ENCODE measurements around the gene GOLGA6A.
"Not testable (repeated sequence)": the region's sequence is repeated elsewhere in the genome, so short reads cannot be mapped to it uniquely, and the experiment has no call there.

The GOLGA6A gene, protein sequence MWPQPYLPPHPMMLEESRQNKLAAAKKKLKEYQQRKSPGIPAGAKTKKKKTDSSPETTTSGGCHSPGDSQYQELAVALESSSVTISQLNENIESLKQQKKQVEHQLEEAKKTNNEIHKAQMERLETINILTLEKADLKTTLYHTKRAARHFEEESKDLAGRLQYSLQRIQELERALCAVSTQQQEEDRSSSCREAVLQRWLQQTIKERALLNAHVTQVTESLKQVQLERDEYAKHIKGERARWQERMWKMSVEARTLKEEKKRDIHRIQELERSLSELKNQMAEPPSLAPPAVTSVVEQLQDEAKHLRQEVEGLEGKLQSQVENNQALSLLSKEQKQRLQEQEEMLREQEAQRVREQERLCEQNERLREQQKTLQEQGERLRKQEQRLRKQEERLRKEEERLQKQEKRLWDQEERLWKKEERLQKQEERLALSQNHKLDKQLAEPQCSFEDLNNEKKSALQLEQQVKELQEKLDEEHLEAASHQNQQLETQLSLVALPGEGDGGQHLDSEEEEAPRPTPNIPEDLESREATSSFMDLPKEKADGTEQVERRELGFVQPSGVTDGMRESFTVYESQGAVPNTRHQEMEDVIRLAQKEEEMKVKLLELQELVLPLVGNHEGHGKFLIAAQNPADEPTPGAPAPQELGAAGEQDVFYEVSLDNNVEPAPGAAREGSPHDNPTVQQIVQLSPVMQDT

DNA sequence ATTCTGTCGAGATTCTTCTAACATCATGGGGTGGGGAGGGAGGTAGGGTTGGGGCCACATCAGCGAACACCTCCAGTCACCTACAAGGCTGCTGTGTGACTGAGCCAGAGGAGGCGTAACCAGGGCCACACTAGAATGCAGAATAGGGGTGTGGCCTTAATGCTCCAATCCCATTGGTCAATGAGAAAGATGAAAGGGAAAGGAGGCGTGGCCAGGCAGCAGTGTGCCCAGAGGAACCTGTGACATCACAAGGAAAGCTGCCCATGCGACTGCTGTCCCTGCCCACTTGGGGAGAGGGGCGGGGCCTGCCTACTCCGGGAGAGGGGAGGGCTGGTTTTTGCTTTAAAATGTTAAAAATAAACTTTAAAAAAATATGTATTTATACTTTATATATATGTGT is at the start of gene GOLGA6A:
Gene GOLGA6A (minus strand): TSS at position 101 of the 400 bp plus-strand sequence. CDS start 41 bp downstream, at position 60.
- H3K4me1 ChIP-seq (ENCODE audit: control insufficient read depth in 5 of 5, insufficient read depth in 5 of 5, low read length in 5 of 5); H3K27me3 ChIP-seq (ENCODE audit: control insufficient read depth in 5 of 5, insufficient read depth in 4 of 5, low read length in 5 of 5); H3K9me3 ChIP-seq (ENCODE audit: control insufficient read depth in 5 of 5, low read length in 5 of 5); H3K27ac ChIP-seq (ENCODE audit: low read depth, low read length); H3K9ac ChIP-seq (ENCODE audit: low read length in 5 of 5); H3K4me3 ChIP-seq (ENCODE audit: low read depth in 1 of 5, low read length in 5 of 5); H3K36me3 ChIP-seq (ENCODE audit: control insufficient read depth in 5 of 5, insufficient read depth in 5 of 5, low read length in 5 of 5): not testable (repeated sequence)

DNA sequence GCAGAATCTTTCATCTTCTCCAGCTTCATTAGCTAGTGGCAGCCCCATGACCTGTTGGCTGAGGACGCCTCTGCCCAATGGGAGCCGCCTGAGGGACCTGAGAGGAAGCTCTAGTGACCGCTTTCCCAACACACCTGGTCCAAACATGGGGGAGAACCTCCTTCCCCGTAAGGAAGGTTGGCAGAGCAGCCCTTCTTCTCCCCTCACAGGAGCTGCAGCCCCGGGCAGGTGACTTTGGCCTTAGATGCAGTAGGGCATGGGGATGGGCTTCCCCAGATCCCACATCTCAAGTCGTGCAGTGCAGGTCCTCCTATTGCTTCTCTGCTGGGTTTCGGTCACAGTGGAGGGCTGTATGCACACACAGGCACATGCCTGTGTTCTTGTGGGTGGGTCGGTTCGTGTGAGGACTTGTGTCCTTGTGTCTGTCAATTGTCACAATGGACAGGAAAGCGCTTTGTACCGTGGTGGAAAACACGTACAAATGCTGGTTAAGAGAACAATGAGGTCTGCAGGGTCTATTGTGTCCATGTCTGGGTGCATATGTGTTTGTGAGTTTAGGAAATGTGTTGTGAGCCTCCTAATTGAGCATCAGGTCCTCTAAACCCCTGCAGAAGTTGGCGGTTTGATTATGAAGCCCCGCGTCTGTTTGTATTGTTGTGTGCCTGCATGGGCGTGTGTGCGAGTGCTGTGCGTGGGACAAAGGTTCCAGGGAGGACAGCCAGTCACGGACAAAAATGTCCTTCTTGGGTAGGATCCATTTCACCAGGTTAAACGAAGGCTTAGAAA is 49.5 kb upstream of the GOLGA6A start:
- Histone ChIP-seq H3K4me3 (ENCODE audit: low read depth in 1 of 5, low read length in 5 of 5) (no peak overlapping the region), H3K27me3 (ENCODE audit: control insufficient read depth in 5 of 5, insufficient read depth in 4 of 5, low read length in 5 of 5) (peaks cover 49 to 80% (median 62%) of the 10 kb centered on the region in 5 donors), H3K9ac (ENCODE audit: low read length in 5 of 5) (no peak overlapping the region), H3K4me1 (ENCODE audit: control insufficient read depth in 5 of 5, insufficient read depth in 5 of 5, low read length in 5 of 5) (peaks cover 0 to 70% (median 51%) of the 10 kb centered on the region in 5 donors), H3K36me3 (ENCODE audit: control insufficient read depth in 5 of 5, insufficient read depth in 5 of 5, low read length in 5 of 5) (no peaks in the 10 kb centered on the region), H3K27ac (ENCODE audit: low read depth, low read length) (no peak overlapping the region), H3K9me3 (ENCODE audit: control insufficient read depth in 5 of 5, low read length in 5 of 5) (peaks cover 0 to 9% (median 6%) of the 10 kb centered on the region in 5 donors)

DNA sequence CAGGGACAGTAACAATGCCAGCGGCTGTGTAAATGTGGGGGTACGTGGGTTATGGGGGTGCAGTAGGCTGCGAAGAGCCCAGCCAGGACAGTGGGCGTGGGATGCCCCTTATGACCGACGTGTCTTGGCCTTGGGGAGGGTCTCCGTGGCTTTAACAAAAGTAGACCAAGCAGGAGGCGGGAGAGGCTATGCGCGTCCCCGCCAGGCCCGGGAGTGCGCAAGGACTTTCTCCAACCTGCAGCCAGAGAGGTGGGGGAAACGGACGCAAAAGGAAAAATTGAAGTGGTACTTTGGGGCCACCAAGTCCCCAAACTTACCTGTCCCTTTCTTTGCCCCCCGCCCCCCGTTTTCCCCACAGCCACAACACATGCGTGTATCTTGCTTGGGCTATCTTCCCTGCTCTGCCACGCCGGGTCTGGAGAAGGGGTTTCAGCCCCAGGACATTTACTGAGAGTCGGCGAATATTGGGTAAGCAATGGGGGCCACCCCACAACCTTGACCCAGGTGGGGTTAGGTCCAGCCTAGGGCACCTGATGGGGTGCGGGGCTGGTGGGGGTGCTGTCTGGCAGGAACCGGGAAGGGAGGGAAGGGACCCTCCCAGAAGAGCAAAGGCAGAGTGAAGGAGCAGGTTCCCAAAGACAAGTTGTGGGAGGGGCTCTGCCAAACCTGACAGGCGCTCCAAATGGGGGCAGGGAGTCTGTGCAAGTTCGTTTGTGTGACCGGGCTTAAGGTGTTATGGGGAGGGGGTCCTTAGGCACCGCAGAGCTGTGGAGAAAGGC is 48.7 kb upstream of the GOLGA6A start:
- Histone ChIP-seq H3K36me3 (ENCODE audit: control insufficient read depth in 5 of 5, insufficient read depth in 5 of 5, low read length in 5 of 5) (no peaks in the 10 kb centered on the region), H3K9ac (ENCODE audit: low read length in 5 of 5) (no peak overlapping the region), H3K4me3 (ENCODE audit: low read depth in 1 of 5, low read length in 5 of 5) (peak overlapping the region in 2 of 5 donors; percentile 38 to 50), H3K9me3 (ENCODE audit: control insufficient read depth in 5 of 5, low read length in 5 of 5) (peaks cover 0 to 9% (median 6%) of the 10 kb centered on the region in 5 donors), H3K4me1 (ENCODE audit: control insufficient read depth in 5 of 5, insufficient read depth in 5 of 5, low read length in 5 of 5) (peaks cover 0 to 65% (median 46%) of the 10 kb centered on the region in 5 donors), H3K27me3 (ENCODE audit: control insufficient read depth in 5 of 5, insufficient read depth in 4 of 5, low read length in 5 of 5) (peaks cover 48 to 75% (median 60%) of the 10 kb centered on the region in 5 donors), H3K27ac (ENCODE audit: low read depth, low read length) (no peak overlapping the region)

DNA sequence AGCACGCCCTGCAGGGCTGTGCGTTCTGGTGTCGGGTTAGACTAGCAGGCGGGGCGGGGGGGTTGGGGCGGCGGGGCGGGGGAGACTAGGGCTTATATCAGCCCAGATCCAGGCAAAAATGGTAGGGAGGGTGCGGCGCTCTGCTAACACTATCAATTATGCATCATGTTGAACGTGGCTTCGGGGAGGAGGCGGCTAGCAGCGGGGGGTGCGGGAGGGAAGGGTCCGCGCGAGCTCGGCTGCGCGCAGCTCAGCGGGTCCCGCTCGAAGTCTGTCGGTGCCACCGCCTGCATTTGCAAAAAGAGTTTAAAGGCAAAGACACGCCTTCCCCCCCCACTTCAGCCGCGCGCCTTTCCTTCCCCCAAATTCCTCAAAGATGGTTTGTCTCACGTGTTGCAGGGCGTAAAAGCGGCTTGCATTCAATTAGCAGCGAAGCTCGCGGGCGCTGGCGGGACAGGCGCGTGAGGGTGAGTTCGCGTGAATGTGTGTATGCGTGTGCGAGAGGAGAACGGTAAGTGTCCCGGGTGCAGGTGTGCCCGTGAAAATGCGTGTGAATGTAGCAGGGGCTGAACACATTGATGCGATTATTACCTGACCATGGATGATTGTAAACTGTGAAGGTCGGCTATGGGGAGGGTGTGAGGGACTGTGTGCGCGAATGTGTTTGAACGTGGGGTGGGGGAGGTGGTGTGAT is 48.0 kb upstream of the GOLGA6A start, which contains the start of gene ISLR2:
Gene ISLR2 (plus strand): TSS at position 432 of the 694 bp plus-strand sequence. CDS start 2,169 bp downstream, outside the sequence.
- peak within 1 kb of the TSS in 4 of 5 donors; percentile 44 to 61 (median 56) for H3K4me3 ChIP-seq (ENCODE audit: low read depth in 1 of 5, low read length in 5 of 5)
- no peaks in the 10 kb centered on the region for H3K36me3 ChIP-seq (ENCODE audit: control insufficient read depth in 5 of 5, insufficient read depth in 5 of 5, low read length in 5 of 5)
- H3K27ac ChIP-seq (ENCODE audit: low read depth, low read length): no peak within 1 kb of the TSS
- peak within 1 kb of the TSS in 1 of 5 donors; percentile 17 for H3K9ac ChIP-seq (ENCODE audit: low read length in 5 of 5)
- H3K27me3 ChIP-seq (ENCODE audit: control insufficient read depth in 5 of 5, insufficient read depth in 4 of 5, low read length in 5 of 5): peaks cover 48 to 73% (median 60%) of the 10 kb centered on the region in 5 donors
- peaks cover 0 to 58% (median 40%) of the 10 kb centered on the region in 5 donors for H3K4me1 ChIP-seq (ENCODE audit: control insufficient read depth in 5 of 5, insufficient read depth in 5 of 5, low read length in 5 of 5)
- peaks cover 0 to 9% (median 6%) of the 10 kb centered on the region in 5 donors for H3K9me3 ChIP-seq (ENCODE audit: control insufficient read depth in 5 of 5, low read length in 5 of 5)

DNA sequence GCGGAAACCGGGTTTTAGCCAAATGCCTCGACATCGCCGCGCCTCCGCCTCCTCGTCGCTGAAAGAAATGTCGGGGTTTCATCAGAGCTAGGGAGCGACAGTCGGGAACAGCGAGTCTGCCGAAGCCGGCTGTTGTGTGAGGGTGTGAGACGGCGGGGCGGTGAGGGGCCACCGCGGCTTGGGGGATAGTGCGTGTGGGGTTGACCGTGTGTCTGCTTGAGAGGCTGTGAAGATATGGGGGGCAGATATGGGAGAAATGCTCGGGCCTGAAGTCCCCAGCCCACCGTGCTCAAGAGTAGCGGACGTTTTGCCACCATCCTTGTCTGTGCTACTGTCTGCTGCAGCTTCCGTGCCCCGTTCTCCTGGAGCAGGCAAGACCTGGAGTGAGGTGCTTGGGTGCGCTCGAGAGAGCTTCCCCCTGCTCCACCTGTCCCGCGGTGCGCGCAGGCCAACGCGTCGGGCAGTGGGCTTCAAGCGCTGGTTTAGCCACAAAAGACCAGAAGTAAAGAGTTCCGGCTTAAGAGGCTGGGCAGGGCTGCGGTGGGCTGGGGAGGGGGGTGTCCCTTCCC is 47.3 kb upstream of the GOLGA6A start:
- Histone ChIP-seq H3K9ac (ENCODE audit: low read length in 5 of 5) (peak overlapping the region in 1 of 5 donors; percentile 17), H3K36me3 (ENCODE audit: control insufficient read depth in 5 of 5, insufficient read depth in 5 of 5, low read length in 5 of 5) (no peaks in the 10 kb centered on the region), H3K4me3 (ENCODE audit: low read depth in 1 of 5, low read length in 5 of 5) (peak overlapping the region in 4 of 5 donors; percentile 44 to 61 (median 56)), H3K27me3 (ENCODE audit: control insufficient read depth in 5 of 5, insufficient read depth in 4 of 5, low read length in 5 of 5) (peaks cover 51 to 76% (median 57%) of the 10 kb centered on the region in 5 donors), H3K27ac (ENCODE audit: low read depth, low read length) (no peak overlapping the region), H3K9me3 (ENCODE audit: control insufficient read depth in 5 of 5, low read length in 5 of 5) (peaks cover 0 to 9% (median 6%) of the 10 kb centered on the region in 5 donors), H3K4me1 (ENCODE audit: control insufficient read depth in 5 of 5, insufficient read depth in 5 of 5, low read length in 5 of 5) (peaks cover 0 to 53% (median 35%) of the 10 kb centered on the region in 5 donors)

DNA sequence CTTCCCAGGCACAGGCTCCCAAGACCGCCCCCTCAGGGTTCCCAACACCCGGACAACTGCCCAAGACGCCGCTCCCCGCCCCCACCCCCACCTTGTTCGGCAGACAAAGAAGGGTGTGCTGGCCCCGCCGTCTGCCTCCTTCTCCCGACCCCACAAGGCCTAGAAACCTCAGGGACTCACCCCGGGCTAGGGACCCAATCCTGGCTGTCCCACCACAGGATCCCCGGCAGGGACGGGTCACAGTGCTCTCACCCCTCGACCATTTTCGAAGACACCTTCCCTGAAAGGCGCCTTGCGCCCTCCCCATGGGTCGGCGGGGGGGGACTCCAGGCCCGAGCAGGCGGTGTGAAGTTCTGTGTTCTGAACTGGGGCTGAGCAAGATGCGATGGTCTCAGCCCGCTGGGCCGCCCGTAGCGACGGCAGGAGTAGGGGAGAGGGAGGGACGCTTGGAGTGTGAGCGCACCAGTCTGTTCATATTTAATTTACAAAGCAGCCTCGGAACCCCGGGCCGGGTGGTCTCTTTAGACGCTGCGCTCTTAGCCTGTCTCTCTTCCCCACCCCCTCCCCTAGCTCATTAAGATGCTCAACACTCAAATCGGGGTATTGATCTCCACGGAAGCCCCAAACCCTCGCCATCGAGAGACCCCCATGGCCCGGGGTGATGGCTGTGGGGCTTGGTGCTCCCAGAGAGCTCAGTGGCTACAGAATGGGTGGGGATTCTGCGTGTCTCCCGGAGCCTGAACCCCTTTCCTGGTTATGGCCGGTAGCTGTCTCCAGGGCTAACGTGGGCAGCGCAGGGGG is 46.6 kb upstream of the GOLGA6A start:
- Histone ChIP-seq H3K9ac (ENCODE audit: low read length in 5 of 5) (no peak overlapping the region), H3K27ac (ENCODE audit: low read depth, low read length) (no peak overlapping the region), H3K4me1 (ENCODE audit: control insufficient read depth in 5 of 5, insufficient read depth in 5 of 5, low read length in 5 of 5) (peaks cover 0 to 46% (median 32%) of the 10 kb centered on the region in 5 donors), H3K4me3 (ENCODE audit: low read depth in 1 of 5, low read length in 5 of 5) (peak overlapping the region in 3 of 5 donors; percentile 56 to 61 (median 61)), H3K27me3 (ENCODE audit: control insufficient read depth in 5 of 5, insufficient read depth in 4 of 5, low read length in 5 of 5) (peaks cover 50 to 74% (median 54%) of the 10 kb centered on the region in 5 donors), H3K9me3 (ENCODE audit: control insufficient read depth in 5 of 5, low read length in 5 of 5) (peaks cover 0 to 9% (median 6%) of the 10 kb centered on the region in 5 donors), H3K36me3 (ENCODE audit: control insufficient read depth in 5 of 5, insufficient read depth in 5 of 5, low read length in 5 of 5) (no peaks in the 10 kb centered on the region)

DNA sequence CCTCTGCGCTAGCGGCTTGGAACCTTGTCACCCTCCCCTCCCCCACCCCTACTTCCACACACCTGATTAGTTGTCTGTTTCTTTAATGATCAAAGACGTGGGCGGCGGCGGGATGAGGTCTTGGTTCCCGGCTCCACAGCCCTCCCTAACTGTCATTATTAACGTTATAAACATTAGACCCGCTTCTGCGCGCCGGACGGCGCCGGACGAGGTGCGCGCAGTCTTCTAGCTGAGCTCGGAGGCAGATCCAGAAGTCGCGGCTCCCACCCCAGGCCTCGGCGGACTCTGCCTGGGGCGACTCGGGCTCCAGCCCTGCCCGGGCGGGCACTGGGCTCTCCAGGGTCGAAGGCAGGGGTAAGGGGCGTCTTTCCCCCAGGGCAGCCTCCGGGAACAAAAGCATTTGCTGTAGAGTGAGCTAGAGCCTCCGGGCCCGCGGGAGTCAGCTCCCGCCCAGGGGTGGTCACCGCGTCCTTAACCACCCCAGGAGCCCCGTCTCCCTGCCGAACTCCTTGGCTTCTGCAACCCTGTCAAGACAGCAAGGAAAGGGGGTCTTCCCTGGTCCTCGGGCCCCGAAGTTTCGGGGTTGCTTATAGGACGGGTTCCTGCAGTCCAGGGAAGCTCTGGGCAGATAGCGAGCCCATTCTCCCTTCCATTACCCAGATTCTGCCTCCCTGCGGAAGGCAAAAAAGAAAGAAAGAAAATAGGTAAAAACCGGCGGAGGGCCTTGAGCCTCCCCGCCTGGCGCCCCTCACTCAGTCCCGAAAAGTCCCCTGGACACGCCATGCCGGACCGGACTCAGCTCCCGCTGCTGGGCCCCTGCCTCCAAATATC is 45.8 kb upstream of the GOLGA6A start:
- Histone ChIP-seq H3K27ac (ENCODE audit: low read depth, low read length) (no peak overlapping the region), H3K36me3 (ENCODE audit: control insufficient read depth in 5 of 5, insufficient read depth in 5 of 5, low read length in 5 of 5) (no peaks in the 10 kb centered on the region), H3K9ac (ENCODE audit: low read length in 5 of 5) (no peak overlapping the region), H3K4me3 (ENCODE audit: low read depth in 1 of 5, low read length in 5 of 5) (peak overlapping the region; percentile 44 to 61 (median 56)), H3K27me3 (ENCODE audit: control insufficient read depth in 5 of 5, insufficient read depth in 4 of 5, low read length in 5 of 5) (peaks cover 47 to 68% (median 56%) of the 10 kb centered on the region in 5 donors), H3K9me3 (ENCODE audit: control insufficient read depth in 5 of 5, low read length in 5 of 5) (peaks cover 0 to 6% (median 3%) of the 10 kb centered on the region in 5 donors), H3K4me1 (ENCODE audit: control insufficient read depth in 5 of 5, insufficient read depth in 5 of 5, low read length in 5 of 5) (peaks cover 0 to 42% (median 32%) of the 10 kb centered on the region in 5 donors)
